Breast epithelium (tissue), 3 donors: Measurements from ENCODE around the gene PIGQ.

Experiments
- CTCF ChIP-seq, 3 donors: fragments of 450-650 bp; IDR thresholded peaks; one replicate each; pipeline ENCODE4 v1.5.1; 2016 to 2017; ENCODE audit warnings: antibody characterized with exemption in 3 of 3, mild to moderate bottlenecking in 3 of 3, moderate library complexity in 3 of 3
- POLR2A ChIP-seq: fragments of 450-650 bp; IDR thresholded peaks from one replicate; pipeline ENCODE4 v1.6.1; 2016; ENCODE audit warnings: antibody characterized with exemption, mild to moderate bottlenecking, moderate library complexity
- POLR2AphosphoS5 ChIP-seq, 3 donors: sonication (generic); formaldehyde crosslinking; IDR thresholded peaks; one replicate each; pipeline ENCODE4 v1.6.1; 2017; ENCODE audit warnings: antibody characterized with exemption in 3 of 3

- TF ChIP-seq POLR2A (no peak), CTCF (IDR thresholded peaks at IDR 0.05) (no peak), POLR2AphosphoS5 (IDR thresholded peaks at IDR 0.05) (no peak)
Observed at GRCh38 chr16:576823-577201, 7.0 kb downstream of the PIGQ start.
